ENCODE results near the gene MYO3B.
"Not testable (repeated sequence)": the region's sequence is repeated elsewhere in the genome, so short reads cannot be mapped to it uniquely, and the experiment has no call there.

MYO3B gene

GRCh38 chr2:170467568-170468422, 289.8 kb downstream of the MYO3B start:
- H3K4me1 ChIP-seq (ENCODE audit: control insufficient read depth, low read depth, low read length) = peaks cover under 1% of the 10 kb centered on the region
- no peaks in the 10 kb centered on the region for H3K36me3 ChIP-seq (ENCODE audit: control insufficient read depth, insufficient read depth, low read length)
- peak; percentile 65 for DNase-seq
- H3K4ac ChIP-seq (ENCODE audit: low read depth, low read length) = no peak overlapping the region
- H3K4me2 ChIP-seq (ENCODE audit: low read length) = no peak overlapping the region
- H3K79me2 ChIP-seq (ENCODE audit: control insufficient read depth, insufficient read depth, low read length) = no peaks in the 10 kb centered on the region
- peak overlapping the region; percentile 47 for H2BK15ac ChIP-seq (replicated peaks; ENCODE audit: low read depth)
- H3K79me1 ChIP-seq (ENCODE audit: low read length) = no peaks in the 10 kb centered on the region
- no peak overlapping the region for H2BK5ac ChIP-seq (ENCODE audit: low read length)
- H4K8ac ChIP-seq (ENCODE audit: low read depth, low read length) = no peak overlapping the region
- H3K56ac ChIP-seq (ENCODE audit: low read length) = no peak overlapping the region
- no peak overlapping the region for H3K9ac ChIP-seq (ENCODE audit: low read length)
- peak overlapping the region; percentile 31 for H3K18ac ChIP-seq (ENCODE audit: low read length)
- no peak overlapping the region for H2AK5ac ChIP-seq (ENCODE audit: low read length)
- H3K27ac ChIP-seq (ENCODE audit: low read depth, low read length) = no peak overlapping the region
- no peak overlapping the region for H4K5ac ChIP-seq (ENCODE audit: low read length)
- H3K27me3 ChIP-seq (ENCODE audit: insufficient read depth, low read length, poor library complexity) = no peaks in the 10 kb centered on the region
- no peak overlapping the region for H3K4me3 ChIP-seq (ENCODE audit: low read length)
- WGBS (ENCODE audit: extremely low coverage, insufficient coverage, low lambda C conversion rate) = no CpG with 5 or more reads among the region's 1 CpG
- no peak overlapping the region for H3K23ac ChIP-seq (ENCODE audit: low read length)
- H2BK120ac ChIP-seq (ENCODE audit: low read depth, low read length) = peak overlapping the region; percentile 51

- Histone ChIP-seq H4K8ac (ENCODE audit: low read depth, low read length) (peak overlapping the region; percentile 66), H3K79me1 (ENCODE audit: low read length) (no peaks in the 10 kb centered on the region), H3K27ac (ENCODE audit: low read depth, low read length) (peak overlapping the region; percentile 17), H3K18ac (ENCODE audit: low read length) (peak overlapping the region; percentile 31), H3K9ac (ENCODE audit: low read length) (no peak overlapping the region), H3K27me3 (ENCODE audit: insufficient read depth, low read length, poor library complexity) (no peaks in the 10 kb centered on the region), H3K79me2 (ENCODE audit: control insufficient read depth, insufficient read depth, low read length) (no peaks in the 10 kb centered on the region), H3K23ac (ENCODE audit: low read length) (no peak overlapping the region), H3K4ac (ENCODE audit: low read depth, low read length) (no peak overlapping the region), H4K5ac (ENCODE audit: low read length) (no peak overlapping the region), H2BK5ac (ENCODE audit: low read length) (peak overlapping the region; percentile 4), H3K36me3 (ENCODE audit: control insufficient read depth, insufficient read depth, low read length) (no peaks in the 10 kb centered on the region), H3K4me2 (ENCODE audit: low read length) (no peak overlapping the region), H3K56ac (ENCODE audit: low read length) (no peak overlapping the region), H3K4me3 (ENCODE audit: low read length) (no peak overlapping the region), H2BK15ac (replicated peaks; ENCODE audit: low read depth) (peak overlapping the region; percentile 47), H3K4me1 (ENCODE audit: control insufficient read depth, low read depth, low read length) (no peaks in the 10 kb centered on the region), H2AK5ac (ENCODE audit: low read length) (peak overlapping the region; percentile 13), H2BK120ac (ENCODE audit: low read depth, low read length) (peak overlapping the region; percentile 51)
- no CpG with 5 or more reads among the region's 4 CpGs for WGBS (ENCODE audit: extremely low coverage, insufficient coverage, low lambda C conversion rate)
- DNase-seq = no peak
Observed at GRCh38 chr2:170468557-170468956, 290.6 kb downstream of the MYO3B start.

GRCh38 chr2:170472498-170472897, 294.6 kb downstream of the MYO3B start:
- not testable (repeated sequence) for H3K27ac ChIP-seq (ENCODE audit: low read depth, low read length); H4K8ac ChIP-seq (ENCODE audit: low read depth, low read length); H3K9ac ChIP-seq (ENCODE audit: low read length); H3K36me3 ChIP-seq (ENCODE audit: control insufficient read depth, insufficient read depth, low read length); H3K79me2 ChIP-seq (ENCODE audit: control insufficient read depth, insufficient read depth, low read length); H3K18ac ChIP-seq (ENCODE audit: low read length); H3K79me1 ChIP-seq (ENCODE audit: low read length); H4K5ac ChIP-seq (ENCODE audit: low read length); H3K56ac ChIP-seq (ENCODE audit: low read length); H3K23ac ChIP-seq (ENCODE audit: low read length); H2BK5ac ChIP-seq (ENCODE audit: low read length); H2BK120ac ChIP-seq (ENCODE audit: low read depth, low read length); H3K4me3 ChIP-seq (ENCODE audit: low read length); H3K4me2 ChIP-seq (ENCODE audit: low read length); DNase-seq; H2BK15ac ChIP-seq (replicated peaks; ENCODE audit: low read depth); H3K27me3 ChIP-seq (ENCODE audit: insufficient read depth, low read length, poor library complexity); H3K4ac ChIP-seq (ENCODE audit: low read depth, low read length); H2AK5ac ChIP-seq (ENCODE audit: low read length); H3K4me1 ChIP-seq (ENCODE audit: control insufficient read depth, low read depth, low read length)
- WGBS (ENCODE audit: extremely low coverage, insufficient coverage, low lambda C conversion rate) = no CpG with 5 or more reads among the region's 4 CpGs

GRCh38 chr2:170475878-170476277, 297.9 kb downstream of the MYO3B start:
- peak; percentile 64 for DNase-seq
- Histone ChIP-seq H3K4me2 (ENCODE audit: low read length) (no peak overlapping the region), H4K8ac (ENCODE audit: low read depth, low read length) (no peak overlapping the region), H3K79me1 (ENCODE audit: low read length) (no peaks in the 10 kb centered on the region), H3K27ac (ENCODE audit: low read depth, low read length) (no peak overlapping the region), H3K36me3 (ENCODE audit: control insufficient read depth, insufficient read depth, low read length) (no peaks in the 10 kb centered on the region), H3K23ac (ENCODE audit: low read length) (no peak overlapping the region), H3K9ac (ENCODE audit: low read length) (no peak overlapping the region), H2BK120ac (ENCODE audit: low read depth, low read length) (no peak overlapping the region), H3K4me1 (ENCODE audit: control insufficient read depth, low read depth, low read length) (no peaks in the 10 kb centered on the region), H3K18ac (ENCODE audit: low read length) (no peak overlapping the region), H2AK5ac (ENCODE audit: low read length) (no peak overlapping the region), H3K56ac (ENCODE audit: low read length) (no peak overlapping the region), H3K79me2 (ENCODE audit: control insufficient read depth, insufficient read depth, low read length) (no peaks in the 10 kb centered on the region), H2BK15ac (replicated peaks; ENCODE audit: low read depth) (no peak overlapping the region), H4K5ac (ENCODE audit: low read length) (no peak overlapping the region), H3K4me3 (ENCODE audit: low read length) (no peak overlapping the region), H2BK5ac (ENCODE audit: low read length) (no peak overlapping the region), H3K4ac (ENCODE audit: low read depth, low read length) (no peak overlapping the region), H3K27me3 (ENCODE audit: insufficient read depth, low read length, poor library complexity) (no peaks in the 10 kb centered on the region)
- no CpG with 5 or more reads among the region's 6 CpGs for WGBS (ENCODE audit: extremely low coverage, insufficient coverage, low lambda C conversion rate)

- no peak overlapping the region for H2BK5ac ChIP-seq (ENCODE audit: low read length)
- no peak overlapping the region for H3K4me3 ChIP-seq (ENCODE audit: low read length)
- no peak overlapping the region for H3K4ac ChIP-seq (ENCODE audit: low read depth, low read length)
- no peaks in the 10 kb centered on the region for H3K4me1 ChIP-seq (ENCODE audit: control insufficient read depth, low read depth, low read length)
- WGBS (ENCODE audit: extremely low coverage, insufficient coverage, low lambda C conversion rate) = no CpG with 5 or more reads among the region's 4 CpGs
- no peaks in the 10 kb centered on the region for H3K79me2 ChIP-seq (ENCODE audit: control insufficient read depth, insufficient read depth, low read length)
- no peak overlapping the region for H3K27ac ChIP-seq (ENCODE audit: low read depth, low read length)
- H3K56ac ChIP-seq (ENCODE audit: low read length) = no peak overlapping the region
- H3K27me3 ChIP-seq (ENCODE audit: insufficient read depth, low read length, poor library complexity) = no peaks in the 10 kb centered on the region
- no peaks in the 10 kb centered on the region for H3K79me1 ChIP-seq (ENCODE audit: low read length)
- no peak overlapping the region for H3K4me2 ChIP-seq (ENCODE audit: low read length)
- no peak for DNase-seq
- no peak overlapping the region for H2BK120ac ChIP-seq (ENCODE audit: low read depth, low read length)
- no peak overlapping the region for H4K8ac ChIP-seq (ENCODE audit: low read depth, low read length)
- no peak overlapping the region for H3K23ac ChIP-seq (ENCODE audit: low read length)
- no peak overlapping the region for H4K5ac ChIP-seq (ENCODE audit: low read length)
- H3K9ac ChIP-seq (ENCODE audit: low read length) = no peak overlapping the region
- H3K18ac ChIP-seq (ENCODE audit: low read length) = no peak overlapping the region
- no peak overlapping the region for H2BK15ac ChIP-seq (replicated peaks; ENCODE audit: low read depth)
- H2AK5ac ChIP-seq (ENCODE audit: low read length) = no peak overlapping the region
- no peaks in the 10 kb centered on the region for H3K36me3 ChIP-seq (ENCODE audit: control insufficient read depth, insufficient read depth, low read length)
Observed at GRCh38 chr2:170477630-170478029, 299.7 kb downstream of the MYO3B start.

- Histone ChIP-seq H3K23ac (ENCODE audit: low read length) (no peak overlapping the region), H2BK5ac (ENCODE audit: low read length) (no peak overlapping the region), H3K36me3 (ENCODE audit: control insufficient read depth, insufficient read depth, low read length) (no peaks in the 10 kb centered on the region), H2BK15ac (replicated peaks; ENCODE audit: low read depth) (no peak overlapping the region), H3K27me3 (ENCODE audit: insufficient read depth, low read length, poor library complexity) (no peaks in the 10 kb centered on the region), H3K4ac (ENCODE audit: low read depth, low read length) (no peak overlapping the region), H3K9ac (ENCODE audit: low read length) (no peak overlapping the region), H4K8ac (ENCODE audit: low read depth, low read length) (no peak overlapping the region), H3K79me2 (ENCODE audit: control insufficient read depth, insufficient read depth, low read length) (no peaks in the 10 kb centered on the region), H3K4me3 (ENCODE audit: low read length) (no peak overlapping the region), H2AK5ac (ENCODE audit: low read length) (no peak overlapping the region), H3K27ac (ENCODE audit: low read depth, low read length) (no peak overlapping the region), H3K56ac (ENCODE audit: low read length) (no peak overlapping the region), H3K4me1 (ENCODE audit: control insufficient read depth, low read depth, low read length) (no peaks in the 10 kb centered on the region), H2BK120ac (ENCODE audit: low read depth, low read length) (no peak overlapping the region), H3K4me2 (ENCODE audit: low read length) (no peak overlapping the region), H3K18ac (ENCODE audit: low read length) (no peak overlapping the region), H4K5ac (ENCODE audit: low read length) (no peak overlapping the region), H3K79me1 (ENCODE audit: low read length) (no peaks in the 10 kb centered on the region)
- no CpG with 5 or more reads among the region's 4 CpGs for whole genome bisulfite sequencing (ENCODE audit: extremely low coverage, insufficient coverage, low lambda C conversion rate)
- no peak for DNase-seq
Observed at GRCh38 chr2:170481201-170481600, 303.3 kb downstream of the MYO3B start.
